NCI-H446 treated with DMSO at 0.1 percent for 48 hours (cell line): ENCODE results near the gene CCND1.
"Not testable (repeated sequence)": the region's sequence is repeated elsewhere in the genome, so short reads cannot be mapped to it uniquely, and the experiment has no call there.

ENCODE experiments used
- DNase-seq: peaks from one replicate; lab custom pipeline; 2025; lab: John Stamatoyannopoulos, UW

The CCND1 gene

DNA sequence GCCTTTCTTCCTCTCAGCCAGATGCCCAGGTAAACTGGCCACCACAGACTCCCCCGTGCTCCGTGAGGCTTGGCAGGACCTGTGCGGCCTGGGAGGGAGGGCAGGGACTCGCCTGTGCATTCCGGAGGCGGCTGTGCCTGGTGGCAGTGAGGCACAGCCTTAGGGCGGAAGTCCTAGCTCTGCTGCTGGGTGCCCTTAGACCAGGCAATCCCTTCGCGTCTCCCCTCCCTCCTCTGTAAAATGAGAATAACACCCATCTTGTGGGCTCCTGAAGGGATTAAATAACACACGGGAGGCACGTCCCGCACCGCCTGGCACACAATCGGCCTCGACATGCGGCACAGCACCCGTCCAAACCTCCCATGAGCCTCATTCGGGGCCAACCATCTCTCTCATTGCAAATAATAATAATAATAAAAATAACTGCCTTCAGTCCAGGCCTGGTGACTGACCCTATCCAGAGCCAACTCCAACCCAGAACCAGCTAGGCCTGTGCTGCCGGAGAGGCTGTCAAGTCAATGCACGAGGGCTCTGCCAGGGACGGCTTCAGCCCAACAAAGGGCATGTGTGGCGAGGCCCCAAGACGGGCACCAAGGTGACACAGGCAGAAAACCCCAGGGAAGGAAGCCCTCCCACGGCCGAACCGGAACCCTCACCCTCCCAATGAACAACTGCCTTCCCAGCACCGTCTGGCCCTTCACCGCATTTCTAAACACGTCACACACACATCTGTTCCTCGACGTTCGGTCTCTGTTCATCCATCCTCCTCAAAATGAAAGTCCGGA is 26.0 kb downstream of the CCND1 start:
- no peak for DNase-seq

DNA sequence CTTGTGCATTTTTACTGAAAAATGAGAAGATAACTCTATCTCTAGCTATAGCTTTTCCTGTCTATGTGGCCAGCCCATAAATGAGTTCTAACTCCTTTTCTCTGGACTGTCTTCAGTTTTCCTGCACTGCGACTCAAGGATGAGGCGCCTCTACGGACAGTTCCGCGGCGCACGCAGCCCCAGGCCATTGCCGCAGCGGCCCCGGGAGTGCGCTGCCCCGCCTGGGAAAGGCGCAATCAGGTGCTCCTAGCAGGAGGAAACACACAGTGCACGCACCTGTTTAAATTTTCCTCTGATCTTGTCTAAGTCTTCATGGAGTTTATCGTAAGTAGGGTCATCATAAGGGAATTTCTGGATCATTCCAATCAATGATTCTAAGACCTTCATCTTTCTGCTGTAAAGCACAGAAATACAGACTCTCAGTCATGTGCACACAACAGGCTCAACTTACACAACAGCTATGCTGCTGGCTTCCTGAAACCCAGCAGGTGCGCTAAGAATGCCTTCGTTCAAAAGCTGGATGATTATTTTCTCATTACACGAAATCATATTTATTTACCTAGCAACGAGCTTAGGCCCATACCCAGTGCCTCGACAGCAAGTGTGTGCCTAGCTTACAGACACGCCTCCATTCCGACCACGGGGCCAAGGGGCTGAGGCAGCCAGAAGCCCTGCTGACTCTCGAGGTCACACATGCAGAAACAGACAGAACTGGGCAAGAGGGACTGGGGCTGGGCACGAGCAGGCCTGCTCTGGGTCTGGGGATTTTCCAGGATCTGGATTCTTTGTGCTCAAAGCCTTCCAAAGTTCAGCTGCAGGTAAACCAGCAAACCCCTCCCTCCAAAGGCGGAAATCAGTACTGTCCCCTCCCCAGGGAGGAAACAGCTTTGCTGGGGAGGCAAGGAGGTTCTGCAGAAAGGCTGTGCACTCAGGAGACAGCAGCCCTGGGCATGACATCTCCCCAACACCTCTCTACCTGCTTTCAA is 27.0 kb downstream of the CCND1 start:
- DNase-seq, result no peak

DNA sequence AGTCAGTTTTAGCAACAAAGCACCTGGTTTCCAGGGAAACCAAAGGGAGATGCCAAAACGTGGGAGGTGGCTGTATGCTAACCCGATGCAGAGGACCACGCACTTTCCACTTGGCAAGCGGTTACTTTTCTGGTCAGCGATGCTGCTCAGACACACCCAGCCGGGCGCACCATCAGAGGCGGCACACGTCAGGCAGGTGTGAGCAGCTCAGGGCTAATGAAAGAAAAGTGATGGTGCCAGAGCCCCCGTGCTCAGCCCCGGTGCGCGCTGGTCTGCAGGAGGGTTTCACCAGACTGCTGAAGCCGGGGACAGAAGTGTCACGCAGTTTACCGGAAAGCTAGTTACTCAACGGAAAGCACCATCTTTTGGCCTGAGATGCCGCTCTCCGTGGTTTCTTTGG is 28.5 kb downstream of the CCND1 start:
- DNase-seq, result no peak

DNA sequence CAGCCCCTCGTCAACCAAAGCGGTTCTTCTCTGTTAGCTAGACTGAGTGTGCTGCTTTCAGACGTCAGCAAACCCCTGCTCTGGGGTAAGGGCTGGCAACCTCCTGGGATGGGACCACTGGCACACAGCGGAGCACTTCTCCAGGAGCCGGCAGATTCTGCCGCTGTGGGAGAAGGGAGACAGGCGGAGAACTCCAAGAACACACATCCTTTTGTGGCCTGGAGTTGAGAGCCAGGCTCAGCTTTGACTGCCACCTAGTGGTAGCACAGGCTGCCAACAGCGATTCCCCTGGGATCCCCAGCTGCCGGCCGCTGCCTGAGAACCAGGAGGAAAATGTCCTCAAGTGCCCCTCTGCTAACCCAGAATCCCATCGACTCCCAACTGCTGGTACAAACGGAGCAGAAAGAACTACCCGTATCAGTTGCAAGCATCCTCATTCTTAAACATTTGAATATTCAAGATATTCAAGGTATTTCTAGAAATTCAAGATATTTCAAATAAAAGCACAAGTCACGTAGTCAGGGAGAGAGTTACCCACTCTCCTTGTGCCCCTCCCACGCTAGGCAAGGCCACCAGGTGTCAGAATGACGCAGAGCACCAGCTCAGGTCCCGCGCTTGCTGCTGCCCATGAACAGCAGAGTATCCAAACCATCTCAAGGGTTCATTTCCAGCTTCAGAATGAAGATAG is 29.3 kb downstream of the CCND1 start:
- DNase-seq, result no peak

DNA sequence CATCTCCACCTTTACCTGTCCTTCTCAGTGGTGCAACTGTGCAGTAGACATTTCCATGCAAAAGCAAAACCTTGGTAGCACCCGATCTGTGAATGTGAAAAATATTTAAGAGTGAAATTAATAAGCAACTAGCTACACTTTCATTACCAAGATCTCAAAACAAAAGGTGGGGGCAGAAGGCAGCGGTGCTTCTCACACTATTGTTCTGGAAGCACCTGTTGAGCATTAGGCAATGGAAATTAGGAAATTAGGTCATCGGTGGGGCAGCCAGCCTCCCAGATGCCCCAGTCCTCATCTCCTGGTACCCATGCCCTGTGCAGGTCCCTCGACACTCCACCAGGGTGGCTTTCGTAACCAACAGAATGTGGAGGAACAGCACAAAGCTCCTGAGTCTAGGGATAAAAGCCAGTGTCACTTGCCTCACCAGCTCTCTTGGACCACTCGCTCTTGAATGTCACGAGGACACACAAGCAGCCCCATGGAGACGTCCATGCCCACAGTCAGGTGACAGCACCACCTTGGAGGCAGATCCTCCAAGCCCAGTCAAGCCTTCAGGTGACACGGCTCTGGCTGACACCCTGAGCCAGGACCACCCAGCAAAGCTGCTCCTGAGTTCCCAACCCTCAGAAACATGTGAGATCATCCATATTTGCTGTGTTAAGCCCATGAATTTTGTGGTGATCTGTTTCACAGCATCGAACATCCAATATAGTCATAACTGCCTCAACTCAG is 30.9 kb downstream of the CCND1 start:
- DNase-seq, result no peak

DNA sequence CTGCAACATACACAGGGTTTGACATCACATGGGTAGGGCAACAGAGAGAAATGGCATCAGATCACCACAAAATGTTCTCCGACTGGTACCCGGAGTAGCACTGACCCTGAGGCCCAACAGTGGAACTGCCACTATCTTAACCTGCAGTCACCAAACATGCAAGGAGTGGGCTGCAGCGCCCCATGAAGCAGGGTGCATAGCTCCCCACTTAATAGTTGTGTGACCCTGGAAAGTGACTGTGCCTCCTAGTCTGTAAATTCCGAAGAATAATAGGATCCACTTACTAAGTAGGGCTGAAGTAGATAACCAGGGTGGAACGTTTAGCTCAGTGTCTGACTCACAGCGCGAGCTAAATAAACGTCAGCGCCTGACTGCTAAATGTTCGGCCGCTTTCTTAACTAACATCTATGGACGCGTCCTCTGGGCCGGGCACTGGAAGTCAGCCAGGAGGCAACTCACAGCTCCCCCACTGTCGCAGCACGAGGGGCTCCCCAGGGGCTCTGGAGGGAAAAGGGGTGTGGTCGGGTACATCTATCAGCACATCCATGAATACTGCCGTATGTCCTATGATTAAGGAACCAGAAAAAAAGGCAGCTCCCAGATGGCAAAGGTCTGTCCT is 33.4 kb downstream of the CCND1 start:
- DNase-seq, result no peak

DNA sequence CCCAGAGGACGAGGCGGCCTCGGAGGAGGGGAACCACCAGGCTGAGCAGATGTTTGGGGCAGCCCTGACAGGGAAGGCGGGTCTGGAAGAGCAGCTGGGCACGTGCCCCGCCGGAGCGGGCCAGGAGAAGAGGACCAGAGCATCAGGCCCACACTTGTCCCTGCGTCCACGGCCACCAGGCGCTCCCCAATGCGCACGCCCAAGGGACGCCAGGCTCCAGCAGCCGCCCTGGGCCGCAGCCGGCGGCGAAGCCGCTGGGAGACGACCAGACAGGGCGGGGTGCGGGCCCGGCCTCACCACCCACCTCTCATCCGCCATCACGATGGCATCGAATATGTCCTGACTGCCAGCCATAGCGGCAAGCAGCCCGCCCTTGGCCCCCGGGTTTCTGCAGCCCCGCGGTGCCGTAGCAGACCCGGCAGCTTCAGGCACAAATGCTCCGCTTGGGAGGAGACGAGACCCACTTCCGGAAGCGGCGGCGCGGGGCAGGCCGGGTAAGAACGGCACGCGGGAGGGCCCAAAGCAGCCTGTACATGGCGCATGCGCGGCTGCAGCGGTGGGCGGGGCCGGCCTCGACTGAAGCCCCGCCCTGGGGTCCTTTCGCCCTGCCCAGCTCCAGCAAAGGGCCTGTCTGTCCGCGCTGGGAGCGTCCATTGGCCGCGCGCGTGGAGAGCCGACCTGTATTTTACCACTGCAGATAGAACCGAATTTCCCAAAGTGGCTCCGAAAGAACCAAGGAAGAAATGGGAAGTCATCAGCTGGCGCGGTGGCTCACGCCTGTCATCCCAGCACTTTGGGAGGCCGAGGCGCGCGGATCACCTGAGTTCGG is 34.1 kb downstream of the CCND1 start, which contains the start of gene LTO1:
TSS of gene LTO1 (minus strand) at position 468 of the 829 bp plus-strand sequence. CDS start at position 354, 114 bp downstream.
- peak; percentile 88 for DNase-seq

DNA sequence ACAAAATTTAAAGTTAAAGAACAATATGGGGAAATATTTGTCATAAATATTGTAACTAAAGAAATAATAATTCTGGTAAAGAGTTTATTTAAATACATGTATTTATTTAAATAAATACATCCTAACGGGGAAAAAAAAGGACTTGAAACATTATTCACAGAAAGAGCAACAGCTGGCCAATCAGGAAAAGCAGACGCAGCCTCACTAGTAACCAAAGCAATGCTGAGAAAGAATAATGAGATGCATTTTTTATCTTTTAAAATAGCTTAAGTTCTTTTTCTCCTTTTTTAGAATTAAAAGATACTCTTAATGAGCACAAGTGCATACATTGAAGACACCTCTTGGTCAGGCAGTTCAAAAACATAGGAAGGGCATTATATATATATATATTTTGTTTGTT is 36.8 kb downstream of the CCND1 start:
- DNase-seq, result no peak

DNA sequence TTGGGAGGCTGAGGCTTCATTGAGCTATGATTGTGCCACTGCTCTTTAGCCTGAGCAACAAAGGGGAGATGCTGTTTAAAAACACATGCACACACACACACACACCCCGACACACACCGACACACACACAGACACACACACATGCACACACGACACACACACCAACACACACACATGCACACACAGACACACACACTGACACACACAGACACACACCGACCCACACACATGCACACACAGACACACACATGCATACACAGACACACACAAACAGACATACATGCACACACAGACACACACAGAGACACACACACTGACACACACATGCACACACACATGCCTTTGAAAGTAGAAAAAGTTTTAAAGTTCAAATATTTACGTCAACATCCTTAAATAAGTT is 39.7 kb downstream of the CCND1 start:
- no peak for DNase-seq

DNA sequence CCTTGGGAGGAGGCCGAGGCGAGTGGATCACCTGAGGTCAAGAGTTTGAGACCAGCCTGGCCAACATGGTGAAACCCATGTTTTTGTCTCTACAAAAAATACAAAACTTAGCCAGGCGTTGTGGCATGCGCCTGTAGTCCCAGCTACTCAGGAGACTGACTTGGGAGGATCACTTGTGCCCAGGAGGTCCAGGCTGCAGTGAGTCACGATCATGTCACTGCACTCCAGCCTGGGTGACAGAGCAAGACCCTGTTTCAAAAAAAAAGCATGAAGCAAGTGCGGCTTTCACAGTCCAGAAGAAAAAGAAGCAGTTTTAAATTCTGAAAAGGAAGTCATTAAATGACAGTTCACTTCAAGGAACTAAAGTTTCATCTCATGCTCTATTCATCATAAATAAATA is 41.3 kb downstream of the CCND1 start:
- DNase-seq, result no peak

DNA sequence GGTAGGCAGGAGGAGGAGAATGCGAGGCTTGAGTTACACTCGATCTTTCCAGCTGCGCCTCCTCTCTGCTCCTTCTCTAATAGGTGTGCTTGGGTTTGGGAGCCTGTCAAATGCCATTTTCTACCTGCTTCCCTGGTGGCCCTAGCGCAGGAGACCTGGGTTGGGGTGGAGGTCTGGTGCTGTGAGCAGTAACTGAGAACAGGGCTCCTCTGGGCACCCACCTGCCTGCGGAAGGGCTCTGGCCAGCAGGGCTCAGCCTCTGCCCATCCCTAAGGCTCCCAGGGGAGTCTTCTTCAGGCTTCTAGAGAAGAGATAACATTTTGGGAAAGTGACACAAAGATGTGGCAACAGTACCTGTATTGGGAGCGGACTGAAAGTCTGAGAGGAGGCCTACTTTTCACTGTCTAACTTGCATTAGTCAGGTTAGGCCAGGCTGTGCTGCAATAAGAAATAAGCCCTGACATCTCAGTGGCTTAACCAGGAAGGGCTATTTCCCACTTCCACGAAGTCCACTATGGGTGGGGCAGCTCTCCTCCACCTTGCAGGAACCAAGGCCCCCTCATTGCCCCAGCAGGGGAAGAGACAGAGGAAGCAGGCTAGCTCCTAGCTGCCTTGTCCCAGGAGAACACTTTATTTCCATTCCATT is 41.8 kb downstream of the CCND1 start:
- DNase-seq, result no peak

DNA sequence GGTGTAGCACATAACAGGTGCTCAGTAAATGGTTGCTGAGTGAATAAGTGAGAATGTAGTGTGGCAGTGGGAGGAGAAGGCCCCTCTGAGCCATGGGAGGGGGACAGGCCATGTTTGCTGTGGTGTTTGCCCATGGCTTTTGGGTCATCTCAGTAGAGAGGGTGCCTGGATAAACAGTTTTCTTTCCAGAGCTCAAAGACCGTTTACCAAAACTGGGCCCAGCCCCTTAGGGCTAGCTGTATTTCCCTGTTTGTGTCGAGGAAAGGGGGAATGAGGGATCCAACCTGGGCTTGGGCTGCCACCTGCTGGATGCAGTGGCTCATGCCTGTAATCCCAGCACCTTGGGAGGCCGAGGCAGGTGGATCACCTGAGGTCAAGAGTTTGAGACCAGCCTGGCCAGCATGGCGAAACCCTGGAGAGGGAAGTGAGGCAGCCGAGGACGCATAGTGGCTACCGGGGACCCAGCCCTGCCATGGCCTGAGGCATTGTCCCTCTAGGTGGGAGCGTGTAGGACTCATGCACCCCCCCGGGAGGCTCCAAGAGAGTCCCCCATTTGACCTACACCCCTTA is 42.9 kb downstream of the CCND1 start:
- DNase-seq, result no peak

DNA sequence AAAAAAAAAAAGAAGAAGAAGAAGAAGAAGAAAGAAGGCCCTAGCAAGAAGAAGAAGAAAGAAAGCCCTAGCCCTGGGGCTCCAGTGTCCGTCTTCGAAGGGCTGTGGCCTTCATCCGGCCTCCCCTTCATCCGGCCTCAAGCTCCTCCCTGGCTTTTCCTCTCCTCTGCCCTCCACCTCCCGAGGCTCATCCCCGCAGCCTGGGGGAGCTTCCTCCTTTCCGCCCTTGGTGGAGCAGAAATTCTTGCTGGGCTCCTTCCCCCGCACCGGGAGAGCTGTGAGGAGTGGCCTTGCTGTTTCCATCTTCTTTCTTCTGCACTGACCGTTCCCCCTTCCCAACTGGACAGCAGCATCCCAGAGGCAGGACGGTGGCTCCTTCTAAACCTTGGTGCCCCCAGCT is 43.7 kb downstream of the CCND1 start:
- DNase-seq, result no peak

DNA sequence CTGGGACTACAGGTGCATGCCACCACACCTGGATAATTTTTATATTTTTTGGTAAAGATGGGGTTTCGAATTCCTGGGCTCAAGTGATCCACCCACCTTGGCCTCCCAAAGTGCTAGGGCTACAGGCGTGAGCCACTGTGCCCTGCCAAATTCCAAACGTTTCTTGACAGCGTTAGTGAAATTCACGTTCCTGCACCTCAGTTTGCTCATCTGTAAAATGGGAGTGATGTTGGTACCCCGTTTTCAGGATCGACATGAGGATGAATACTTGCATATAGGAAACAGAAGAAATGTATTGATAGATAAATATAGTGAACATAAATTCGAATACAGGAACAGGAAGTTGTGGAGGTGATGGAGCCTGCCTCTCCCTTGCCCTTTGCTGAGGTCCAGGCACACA is 44.4 kb downstream of the CCND1 start:
- no peak for DNase-seq

DNA sequence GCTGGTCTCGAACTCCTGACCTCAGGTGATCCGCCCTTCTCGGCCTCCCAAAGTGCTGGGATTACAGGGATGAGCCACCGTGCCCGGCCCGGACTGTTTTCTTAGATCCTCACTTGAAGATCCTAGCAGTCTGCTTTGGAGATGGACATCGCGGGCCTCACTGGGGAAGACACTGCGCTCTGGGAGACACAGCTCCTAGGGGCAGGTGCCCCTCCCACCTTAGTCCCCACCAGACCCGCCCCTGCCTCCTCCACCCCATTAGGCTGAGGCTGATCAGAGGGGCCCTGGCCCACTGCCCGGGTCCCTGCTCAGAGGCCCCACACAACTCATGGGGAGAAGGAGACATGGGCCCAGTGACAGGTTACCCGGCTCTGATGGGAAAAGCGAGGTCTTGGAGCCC is 45.5 kb downstream of the CCND1 start:
- DNase-seq, result no peak

DNA sequence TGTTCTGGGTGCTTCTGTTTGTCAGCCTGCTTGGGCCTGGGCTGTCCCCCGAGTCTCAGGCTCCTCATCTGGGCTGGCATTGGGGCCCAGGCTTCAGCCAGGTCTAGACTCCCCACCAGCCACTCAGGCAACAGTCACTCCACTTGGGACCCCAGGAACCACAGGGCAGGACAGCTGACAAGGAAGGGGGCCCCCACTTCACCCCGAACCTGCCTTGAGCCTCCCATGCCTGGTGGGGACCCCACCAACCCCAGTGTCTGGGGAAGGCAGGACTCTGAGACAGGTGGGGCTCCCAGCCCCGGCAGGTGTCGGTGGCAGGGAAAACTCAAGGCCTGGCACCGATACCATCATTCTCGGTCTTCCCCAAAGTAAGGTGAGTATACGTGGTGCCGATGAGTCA is 45.9 kb downstream of the CCND1 start:
- no peak for DNase-seq

DNA sequence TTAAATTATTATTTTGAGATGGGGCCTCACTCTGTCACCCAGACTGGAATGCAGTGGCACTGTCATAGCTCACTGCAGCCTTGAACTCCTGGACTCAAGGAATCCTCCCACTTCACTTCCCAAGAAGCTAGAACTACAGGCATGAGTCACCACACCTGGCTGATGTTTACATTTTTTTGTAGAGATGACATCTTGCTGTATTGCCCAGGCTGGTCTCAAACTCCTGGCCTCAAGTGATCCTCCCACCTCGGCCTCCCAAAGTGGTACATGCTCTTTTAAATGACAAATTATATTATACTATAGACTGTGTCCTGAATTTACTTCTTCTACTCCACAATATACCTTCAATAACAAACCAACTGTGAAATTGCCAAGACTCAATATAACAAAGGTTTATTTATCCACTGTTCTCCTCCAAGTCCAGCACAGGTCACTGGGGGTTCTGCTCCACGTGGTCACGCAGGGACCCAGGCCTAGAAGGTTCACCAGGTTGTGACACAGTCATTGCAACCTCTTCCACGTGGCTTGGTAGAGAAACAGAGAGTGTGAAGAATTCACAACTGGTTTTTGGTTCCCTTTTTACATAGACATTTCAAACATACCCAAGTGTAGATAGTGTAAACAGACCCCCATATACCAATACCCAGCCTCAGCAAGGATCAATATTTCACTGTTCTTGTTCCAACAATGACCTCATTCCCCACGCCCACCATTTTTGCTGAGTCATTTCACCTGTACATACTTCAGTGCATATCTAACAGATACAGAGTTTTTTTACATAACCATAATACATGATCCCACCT is 47.2 kb downstream of the CCND1 start:
- DNase-seq, result not testable (repeated sequence)

DNA sequence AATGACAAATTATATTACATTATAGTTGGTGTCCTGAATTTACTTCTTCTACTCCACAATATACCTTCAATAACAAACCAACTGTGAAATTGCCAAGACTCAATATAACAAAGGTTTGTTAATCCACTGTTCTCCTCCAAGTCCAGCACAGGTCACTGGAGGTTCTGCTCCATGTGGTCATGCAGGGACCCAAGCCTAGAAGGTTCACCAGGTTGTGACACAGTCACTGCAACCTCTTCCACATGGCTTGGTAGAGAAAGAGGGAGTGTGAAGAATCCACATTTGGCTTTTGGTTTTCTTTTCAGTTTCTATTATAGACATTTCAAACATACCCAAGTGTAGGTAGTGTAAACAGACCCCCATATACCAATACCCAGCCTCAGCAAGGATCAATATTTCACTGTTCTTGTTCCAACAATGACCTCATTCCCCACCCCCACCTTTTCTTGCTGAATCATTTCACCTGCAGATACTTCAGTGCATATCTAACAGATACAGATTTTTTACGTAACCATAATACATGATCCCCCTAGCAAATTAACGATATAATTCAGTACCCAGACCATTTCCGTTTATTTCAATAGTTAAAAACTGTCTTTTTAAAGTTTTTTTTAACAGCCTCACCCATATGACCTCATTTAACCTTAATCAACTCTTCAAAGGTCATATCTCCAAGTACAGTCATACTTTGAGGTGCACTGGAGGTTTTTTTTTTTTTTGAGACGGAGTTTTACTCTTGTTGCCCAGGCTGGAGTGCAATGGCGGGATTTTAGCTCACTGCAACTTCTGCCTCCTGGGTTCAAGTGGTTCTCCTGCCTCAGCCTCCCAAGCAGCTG is 48.7 kb downstream of the CCND1 start:
- DNase-seq, result no peak
